Sigmoid colon (tissue), 3 donors: ENCODE data around the gene PRPS2.

Experiments used
- CTCF ChIP-seq, 4 experiments: fragments of 450-650 bp in 3 of 4; fragments of 200-600 bp in 1 of 4; IDR thresholded peaks; one replicate each; pipeline ENCODE4 v1.5.1; 2016 to 2019; ENCODE audit warnings: antibody characterized with exemption in 4 of 4, mild to moderate bottlenecking in 3 of 4, moderate library complexity in 2 of 4
- POLR2A ChIP-seq, 2 donors: fragments of 450-650 bp; IDR thresholded peaks; one replicate each; pipeline ENCODE4 v1.6.1; 2016; ENCODE audit warnings: antibody characterized with exemption in 2 of 2, mild to moderate bottlenecking in 2 of 2, moderate library complexity in 2 of 2

- no peak for TF ChIP-seq CTCF (IDR thresholded peaks at IDR 0.05)
- TF ChIP-seq POLR2A (IDR thresholded peaks at IDR 0.05): no peak
These were observed 22.7 kb upstream of the PRPS2 start for GRCh38 chrX:12768491-12768890.
